HG03342 (cell line): ENCODE results near the gene THAP4.
A peak's percentile ranks its signal among the peaks of the same experiment; 100 is the strongest.

Experiments
- ATAC-seq: cut with Tn5 transposase; IDR thresholded peaks from one replicate; pipeline ENCODE4 v1.9.1; 2021; ENCODE audit warnings: mild to moderate bottlenecking, moderate library complexity; ENCODE audit not compliant: unreplicated experiment

The THAP4 gene

DNA sequence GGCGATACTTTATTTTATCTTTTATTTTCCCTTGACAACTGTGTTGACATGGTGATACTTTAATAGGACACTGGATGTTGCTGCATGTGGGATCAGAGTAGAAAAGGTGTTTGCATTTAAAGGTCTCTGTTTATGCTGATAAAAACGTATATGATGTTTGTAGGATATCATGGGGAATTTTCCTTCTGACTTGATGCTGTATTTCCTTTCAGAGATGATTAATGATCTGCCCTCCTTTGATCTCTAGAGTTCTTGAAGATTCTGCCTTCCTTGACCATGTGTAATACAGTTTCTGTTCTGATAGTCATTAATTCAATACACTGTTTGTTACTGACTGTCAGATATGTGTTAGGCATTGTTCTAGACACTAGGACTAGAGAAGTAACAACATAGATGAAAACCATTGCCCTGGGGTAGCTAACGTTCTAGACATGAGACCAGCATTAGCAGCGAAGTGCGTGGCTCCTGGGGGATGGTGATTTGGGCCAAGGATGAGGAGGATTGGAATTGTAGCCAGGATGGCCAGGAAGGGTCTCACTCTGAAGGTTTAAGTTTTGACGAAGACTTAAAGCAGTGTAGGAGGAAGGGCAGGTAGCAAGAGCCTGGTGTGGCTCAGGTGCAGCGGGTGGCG, 3.3 kb upstream of the THAP4 start:
- no peak for ATAC-seq

DNA sequence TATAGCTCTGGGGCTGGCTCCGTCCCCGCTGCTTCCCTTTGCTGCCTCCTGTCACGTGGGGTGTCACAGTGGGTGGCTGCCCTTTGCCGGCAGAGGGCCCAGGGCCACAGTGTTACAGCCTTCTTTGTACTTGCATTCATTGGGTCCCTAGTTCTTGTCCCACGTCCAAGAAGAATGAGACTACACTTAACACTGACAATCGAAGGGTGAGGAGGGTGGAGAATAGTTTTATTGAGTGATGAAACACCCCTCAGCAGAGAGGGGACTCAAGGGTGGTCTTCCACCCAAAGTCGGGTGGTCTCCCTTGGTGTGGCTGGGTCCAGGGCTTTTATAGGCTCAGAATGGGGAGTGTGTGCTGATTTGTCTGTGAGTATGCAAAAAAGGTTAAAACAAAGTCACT, 2.4 kb upstream of the THAP4 start:
- no peak for ATAC-seq

DNA sequence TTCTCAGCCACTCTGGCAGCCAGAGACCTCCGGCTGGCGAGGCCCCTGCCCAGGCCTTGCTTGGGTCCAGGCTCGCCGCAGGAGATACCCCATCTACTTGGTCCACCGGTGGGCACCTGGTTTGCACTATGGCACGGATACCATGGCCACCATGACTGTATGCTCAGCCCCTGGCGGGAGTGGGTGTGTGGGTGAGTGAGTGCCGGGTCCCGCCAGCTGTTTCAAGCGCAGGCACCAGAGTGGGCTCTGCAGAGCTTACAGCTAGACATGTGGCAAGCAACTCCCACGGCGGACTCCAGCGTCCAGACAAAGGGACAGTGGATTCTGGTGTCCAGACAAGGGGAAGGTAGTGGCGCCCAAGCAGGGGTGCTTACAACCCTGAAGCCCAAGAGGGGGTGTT, 2.0 kb upstream of the THAP4 start:
- ATAC-seq = no peak

- peak; percentile 26 for ATAC-seq
Measured at GRCh38 chr2:241637795-241638660, 1.1 kb upstream of the THAP4 start.

DNA sequence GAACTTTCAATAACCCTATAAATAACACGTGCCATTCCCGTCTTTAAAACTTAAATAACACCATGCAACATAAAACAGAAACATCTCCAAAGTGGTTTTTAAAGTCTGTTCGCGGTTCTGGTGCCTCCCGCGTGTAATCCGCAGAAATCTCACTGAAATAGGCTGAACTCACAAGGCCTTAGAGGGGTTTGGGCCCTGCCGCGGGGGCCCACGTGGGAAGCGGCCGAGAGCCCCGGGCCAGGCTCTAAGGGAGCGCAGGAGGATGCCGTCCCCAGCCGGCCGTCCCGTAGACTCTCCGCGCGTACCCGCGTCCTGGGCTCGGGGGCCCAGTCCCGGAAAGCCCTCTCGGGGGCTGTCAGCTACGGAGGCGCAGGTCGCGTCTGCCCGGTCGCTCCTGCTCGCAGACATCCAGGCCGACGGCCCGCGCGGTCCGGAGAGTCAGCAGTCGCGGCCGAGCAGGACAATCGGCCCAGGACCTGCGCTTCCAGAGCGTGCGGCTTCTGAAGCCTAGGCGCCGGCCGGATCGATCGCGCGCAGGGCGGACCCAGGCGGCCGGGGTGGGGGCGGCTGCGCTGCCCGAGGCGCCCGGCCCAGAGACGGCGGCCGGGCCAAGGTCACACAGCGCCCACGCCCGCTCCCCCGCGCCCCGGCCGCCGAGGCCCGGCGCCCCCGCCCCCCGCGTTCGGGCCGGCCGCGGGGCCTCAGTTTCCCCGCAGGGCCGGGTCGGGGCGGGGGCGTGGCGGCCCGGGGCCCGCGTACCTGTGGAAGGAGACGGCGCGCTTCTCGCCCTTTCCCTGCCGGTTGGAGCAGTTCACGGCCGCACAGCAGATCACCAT, 558 bp downstream of the THAP4 start:
- ATAC-seq = peak; percentile 27

DNA sequence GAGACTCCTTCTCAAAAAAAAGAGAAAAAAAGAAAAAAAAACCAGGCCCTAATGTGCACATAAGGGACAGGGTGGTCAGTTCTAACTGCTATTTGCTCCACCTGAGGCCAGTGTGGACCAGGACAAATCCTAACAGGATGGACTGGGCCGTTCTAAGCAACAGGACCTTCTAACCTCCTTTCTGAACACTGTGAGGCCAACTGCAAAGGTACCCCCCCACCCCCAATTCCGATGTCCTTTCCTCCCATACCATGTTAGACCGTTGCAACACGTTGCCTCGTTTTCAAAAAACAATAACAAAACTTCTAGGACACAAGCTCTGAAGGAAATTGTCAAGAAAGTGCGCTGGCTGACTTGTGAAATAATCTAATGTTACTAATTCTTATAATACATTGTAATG, 1.2 kb downstream of the THAP4 start:
- no peak for ATAC-seq

- ATAC-seq = no peak
Measured at GRCh38 chr2:241633561-241633960, 3.4 kb downstream of the THAP4 start.

DNA sequence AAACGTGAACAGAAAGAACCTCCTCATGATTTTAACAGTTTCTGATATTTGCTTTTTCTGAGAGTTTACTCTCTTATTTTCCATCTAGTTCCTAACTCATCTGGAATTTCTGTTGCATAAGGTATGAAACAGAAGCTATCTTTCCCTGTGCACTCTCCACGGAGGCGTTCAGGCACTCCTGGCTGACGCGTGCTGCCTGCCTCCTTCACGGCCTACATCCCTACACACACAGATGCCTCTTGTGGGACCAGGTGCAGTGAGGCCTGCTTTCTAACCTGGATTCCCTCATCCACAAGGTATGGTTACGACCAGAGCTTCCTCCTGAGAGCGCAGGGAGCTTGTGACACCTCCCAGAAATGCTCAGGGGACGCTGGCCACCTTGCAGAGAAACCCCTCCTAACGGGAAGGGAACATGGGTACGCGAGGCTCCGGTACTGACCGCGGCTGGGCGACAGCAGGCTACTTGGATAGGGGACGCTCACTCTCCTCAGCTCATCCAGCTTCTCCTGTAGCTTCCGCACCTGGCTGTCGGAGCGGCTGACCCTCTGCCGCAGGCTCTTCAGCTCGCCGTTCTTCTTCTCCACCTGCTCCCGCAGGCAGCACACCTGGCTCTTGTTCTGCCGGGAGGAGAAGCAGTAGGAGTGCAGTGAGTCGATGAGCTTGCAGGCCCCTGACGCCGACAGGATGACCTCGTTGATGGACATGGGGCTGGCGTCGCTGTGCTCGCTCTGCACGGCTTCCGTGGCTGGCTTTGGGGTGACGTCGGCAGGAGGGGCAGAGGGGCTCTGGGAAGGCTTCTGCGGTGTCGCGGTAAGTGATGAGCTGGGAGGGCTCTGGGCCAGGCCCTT, 4.3 kb downstream of the THAP4 start:
- ATAC-seq = no peak

DNA sequence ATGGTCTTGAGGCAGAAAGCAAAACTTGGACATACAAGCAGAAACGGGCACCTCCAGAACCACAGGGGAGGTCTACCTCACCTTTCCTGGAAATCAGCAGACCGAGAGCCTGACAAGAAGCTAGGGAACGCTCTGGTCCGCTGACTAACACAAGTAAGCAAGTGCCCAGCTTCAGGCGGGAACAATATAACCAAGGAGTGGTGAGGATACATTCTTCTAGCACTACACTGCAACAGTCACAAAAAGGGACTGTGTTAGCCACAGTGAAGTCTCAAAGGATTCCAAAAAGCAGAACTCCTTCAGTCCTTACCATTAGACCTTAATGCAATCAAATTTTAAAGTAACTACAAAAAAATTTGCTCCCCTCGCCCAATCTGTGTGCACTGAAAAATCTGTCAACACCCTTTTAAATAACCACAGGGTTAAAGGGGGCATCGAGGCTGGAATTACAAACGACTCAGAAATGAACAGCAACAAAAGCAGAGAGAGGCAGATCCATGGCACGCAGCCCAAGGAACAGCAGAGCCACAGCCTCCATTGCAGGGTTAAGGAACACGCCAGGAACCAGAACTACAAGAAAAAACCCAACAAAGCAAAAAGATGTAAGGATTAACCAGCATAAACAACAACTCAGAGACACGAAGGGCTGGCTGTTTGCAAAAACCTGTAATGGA, 7.1 kb downstream of the THAP4 start:
- ATAC-seq = no peak

- no peak for ATAC-seq
Measured at GRCh38 chr2:241627675-241628074, 9.3 kb downstream of the THAP4 start.

- ATAC-seq = no peak
Measured at GRCh38 chr2:241620419-241620769, 16.6 kb downstream of the THAP4 start.

DNA sequence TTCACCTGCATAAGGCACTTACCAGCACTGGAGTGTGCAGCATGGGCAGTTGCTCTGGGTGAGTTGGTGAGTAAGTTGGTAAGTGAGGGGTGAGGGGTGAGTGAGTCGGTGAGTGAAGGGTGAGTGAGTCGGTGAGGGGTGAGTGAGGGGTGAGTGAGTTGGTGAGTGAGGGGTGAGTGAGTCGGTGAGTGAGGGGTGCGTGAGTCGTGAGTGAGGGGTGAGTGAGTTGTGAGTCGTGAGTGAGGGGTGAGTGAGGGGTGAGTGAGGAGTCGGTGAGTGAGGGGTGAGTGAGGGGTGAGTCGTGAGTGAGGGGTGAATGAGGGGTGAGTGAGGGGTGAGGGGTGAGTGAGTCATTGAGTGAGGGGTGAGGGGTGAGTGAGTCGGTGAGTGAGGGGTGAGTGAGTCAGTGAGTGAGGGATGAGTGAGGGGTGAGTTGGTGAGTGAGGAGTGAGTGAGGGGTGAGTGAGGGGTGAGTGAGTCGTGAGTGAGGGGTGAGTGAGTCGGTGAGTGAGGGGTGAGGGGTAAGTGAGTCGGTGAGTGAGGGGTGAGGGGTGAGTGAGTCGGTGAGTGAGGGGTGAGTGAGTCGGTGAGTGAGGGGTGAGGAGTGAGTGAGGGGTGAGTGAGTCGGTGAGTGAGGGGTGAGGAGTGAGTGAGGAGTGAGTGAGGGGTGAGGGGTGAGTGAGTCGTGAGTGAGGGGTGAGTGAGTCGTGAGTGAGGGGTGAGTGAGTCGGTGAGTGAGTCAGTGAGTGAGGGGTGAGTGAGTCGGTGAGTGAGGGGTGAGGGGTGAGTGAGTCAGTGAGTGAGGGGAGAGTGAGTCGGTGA, 17.1 kb downstream of the THAP4 start:
- no peak for ATAC-seq

- ATAC-seq = no peak
Measured at GRCh38 chr2:241618829-241619228, 18.1 kb downstream of the THAP4 start.

DNA sequence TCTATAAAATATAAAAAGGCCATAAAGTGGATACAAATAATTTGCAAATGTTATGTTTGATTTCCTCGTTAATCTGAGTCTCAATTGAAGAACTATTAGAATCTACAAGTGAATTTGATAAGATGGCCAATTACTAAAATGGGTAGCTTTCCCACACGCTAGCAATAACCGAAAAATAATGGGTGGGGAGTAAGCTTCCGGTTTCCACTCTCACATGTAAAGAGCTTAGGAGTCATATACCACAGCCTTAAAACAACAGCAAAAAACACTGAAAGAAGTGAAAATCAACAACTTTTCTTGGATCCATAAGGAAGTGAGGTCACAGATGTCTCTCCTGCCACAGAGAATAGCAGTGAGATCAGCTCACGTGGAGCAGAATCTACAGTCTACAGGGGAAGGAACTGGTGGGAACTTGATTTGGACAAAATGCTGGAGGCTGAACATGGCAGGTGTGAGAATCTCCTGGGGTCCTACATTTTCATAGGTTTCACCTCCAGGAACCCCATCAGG, 18.6 kb downstream of the THAP4 start:
- no peak for ATAC-seq

DNA sequence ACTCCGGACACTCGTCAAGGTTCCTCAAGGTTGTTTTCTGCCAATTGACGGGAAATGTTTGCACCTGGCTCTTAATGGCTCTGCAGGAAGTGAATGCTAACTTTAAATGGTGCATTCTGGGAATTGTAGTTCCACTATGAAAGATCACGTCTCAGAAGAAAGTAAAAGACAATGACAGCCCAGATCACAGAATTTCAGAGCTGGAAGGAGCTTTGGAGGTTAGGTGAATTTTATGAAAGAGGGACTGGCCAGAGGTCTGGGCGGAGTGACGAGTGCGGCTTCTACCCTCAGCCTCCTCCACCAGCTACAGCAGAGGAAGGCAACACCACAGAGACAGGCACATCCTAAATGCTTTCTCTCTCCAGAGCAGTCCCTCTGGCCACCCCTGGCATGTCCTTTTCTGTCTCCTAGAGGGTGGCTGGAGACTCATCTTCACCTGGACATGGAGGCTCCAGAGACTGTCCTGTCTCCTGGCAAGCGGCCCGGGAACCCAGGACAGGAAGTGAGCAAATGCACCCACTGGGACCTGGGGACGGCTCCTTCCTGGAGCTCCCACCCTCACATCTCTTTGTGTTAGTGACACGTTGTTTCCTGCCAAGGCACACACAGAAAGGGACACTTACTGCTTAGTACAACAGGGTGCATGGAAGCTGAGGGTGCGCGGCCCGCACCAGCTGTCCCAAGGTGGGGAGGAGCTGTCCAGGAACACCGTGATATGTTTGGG, 19.4 kb downstream of the THAP4 start:
- no peak for ATAC-seq

- ATAC-seq = no peak
Measured at GRCh38 chr2:241616168-241617125, 20.5 kb downstream of the THAP4 start.

DNA sequence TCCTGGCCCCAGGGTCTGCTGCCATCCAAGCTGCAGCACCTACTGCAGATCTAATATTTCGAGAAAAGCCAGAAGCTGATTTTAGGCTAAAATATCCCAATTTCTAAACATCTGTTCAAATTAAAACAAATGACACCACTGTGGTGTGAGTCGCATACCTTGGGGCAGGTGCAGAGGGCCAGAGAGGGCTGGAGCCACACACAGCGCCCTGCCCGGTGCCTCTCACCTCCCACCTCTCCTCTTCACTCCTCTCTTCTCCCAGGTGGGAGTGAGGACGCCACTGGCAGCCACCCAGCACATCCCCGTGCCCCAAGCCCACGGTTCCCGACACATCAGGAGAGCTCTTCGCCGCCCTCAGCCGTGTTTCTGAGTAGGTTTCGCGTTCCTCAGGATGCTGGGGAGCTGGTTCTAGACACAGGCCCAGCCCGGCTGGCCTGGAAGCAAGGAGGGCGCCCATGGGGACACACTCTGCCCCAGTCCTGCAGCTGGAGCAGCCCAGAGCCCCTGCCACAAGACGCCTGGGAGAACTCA, 21.4 kb downstream of the THAP4 start:
- no peak for ATAC-seq
